ENCODE measurements around the gene FNDC3A. TPM values are rescaled to one million over a fixed set of nuclear protein-coding genes. Genes with fewer than 3 reads are reported as not detected.
A peak's percentile ranks its signal among the peaks of the same experiment; 100 is the strongest.

FNDC3A gene
- total and polyA plus RNA-seq, 4 donors, result 48.4 to 115 (median 71.9) TPM

- Histone ChIP-seq H3K27me3 (ENCODE audit: control insufficient read depth, insufficient read depth, low read length) (no peaks in the 10 kb centered on the region), H3K4me3 (ENCODE audit: low read depth, low read length) (peak overlapping the region; percentile 87), H3K27ac (ENCODE audit: low read depth, low read length) (peak overlapping the region; percentile 99), H3K9me3 (ENCODE audit: control insufficient read depth, insufficient read depth, low read length) (no peaks in the 10 kb centered on the region), H3K4me1 (ENCODE audit: control insufficient read depth, insufficient read depth, low read length) (peaks cover 5% of the 10 kb centered on the region), H3K36me3 (ENCODE audit: control insufficient read depth, insufficient read depth, low read length) (no peaks in the 10 kb centered on the region)
- peak in 4 of 6 donors; percentile 11 to 86 (median 58) for DNase-seq (ENCODE audit: low read depth in 4 of 6, low spot score in 6 of 6)
- under 1% methylated on average over 41 of the region's 50 CpGs for WGBS (ENCODE audit: insufficient coverage)
These were observed 434 bp upstream of the FNDC3A start for GRCh38 chr13:48975101-48975855.

GRCh38 chr13:48976576-48977285 lies 1.0 kb downstream of the FNDC3A start:
- H3K27ac ChIP-seq (ENCODE audit: low read depth, low read length), result peak overlapping the region; percentile 99
- under 1% methylated on average over 33 of the region's 40 CpGs for WGBS (ENCODE audit: insufficient coverage)
- H3K36me3 ChIP-seq (ENCODE audit: control insufficient read depth, insufficient read depth, low read length), result no peaks in the 10 kb centered on the region
- H3K4me3 ChIP-seq (ENCODE audit: low read depth, low read length), result peak overlapping the region; percentile 87
- no peaks in the 10 kb centered on the region for H3K9me3 ChIP-seq (ENCODE audit: control insufficient read depth, insufficient read depth, low read length)
- peaks cover 5% of the 10 kb centered on the region for H3K4me1 ChIP-seq (ENCODE audit: control insufficient read depth, insufficient read depth, low read length)
- DNase-seq (ENCODE audit: low read depth in 4 of 6, low spot score in 6 of 6), result peak in 4 of 6 donors; percentile 42 to 86 (median 64)
- H3K27me3 ChIP-seq (ENCODE audit: control insufficient read depth, insufficient read depth, low read length), result no peaks in the 10 kb centered on the region

- Histone ChIP-seq H3K27me3 (ENCODE audit: control insufficient read depth, insufficient read depth, low read length) (no peaks in the 10 kb centered on the region), H3K4me3 (ENCODE audit: low read depth, low read length) (peak overlapping the region; percentile 87), H3K27ac (ENCODE audit: low read depth, low read length) (peak overlapping the region; percentile 99), H3K36me3 (ENCODE audit: control insufficient read depth, insufficient read depth, low read length) (no peaks in the 10 kb centered on the region), H3K4me1 (ENCODE audit: control insufficient read depth, insufficient read depth, low read length) (peaks cover 5% of the 10 kb centered on the region), H3K9me3 (ENCODE audit: control insufficient read depth, insufficient read depth, low read length) (no peaks in the 10 kb centered on the region)
- peak in 2 of 6 donors; percentile 50 to 52 for DNase-seq (ENCODE audit: low read depth in 4 of 6, low spot score in 6 of 6)
- no CpG with 5 or more reads among the region's 3 CpGs for WGBS (ENCODE audit: insufficient coverage)
These were observed 1.5 kb downstream of the FNDC3A start for GRCh38 chr13:48977286-48977625.

- Histone ChIP-seq H3K27ac (ENCODE audit: low read depth, low read length) (no peak overlapping the region), H3K9me3 (ENCODE audit: control insufficient read depth, insufficient read depth, low read length) (no peaks in the 10 kb centered on the region), H3K27me3 (ENCODE audit: control insufficient read depth, insufficient read depth, low read length) (no peaks in the 10 kb centered on the region), H3K4me1 (ENCODE audit: control insufficient read depth, insufficient read depth, low read length) (peaks cover 5% of the 10 kb centered on the region), H3K4me3 (ENCODE audit: low read depth, low read length) (peak overlapping the region; percentile 87), H3K36me3 (ENCODE audit: control insufficient read depth, insufficient read depth, low read length) (no peaks in the 10 kb centered on the region)
- no peak for DNase-seq (ENCODE audit: low read depth in 4 of 6, low spot score in 6 of 6)
- WGBS (ENCODE audit: insufficient coverage), result no CpG with 5 or more reads among the region's 3 CpGs
These were observed 2.3 kb downstream of the FNDC3A start for GRCh38 chr13:48977973-48978372.

GRCh38 chr13:48978942-48979601 lies 3.4 kb downstream of the FNDC3A start:
- 77% methylated on average over 2 of the region's 2 CpGs for WGBS (ENCODE audit: insufficient coverage)
- no peak overlapping the region for H3K4me3 ChIP-seq (ENCODE audit: low read depth, low read length)
- DNase-seq (ENCODE audit: low read depth in 4 of 6, low spot score in 6 of 6), result no peak
- no peak overlapping the region for H3K27ac ChIP-seq (ENCODE audit: low read depth, low read length)
- H3K27me3 ChIP-seq (ENCODE audit: control insufficient read depth, insufficient read depth, low read length), result no peaks in the 10 kb centered on the region
- H3K4me1 ChIP-seq (ENCODE audit: control insufficient read depth, insufficient read depth, low read length), result peaks cover 5% of the 10 kb centered on the region
- H3K36me3 ChIP-seq (ENCODE audit: control insufficient read depth, insufficient read depth, low read length), result no peaks in the 10 kb centered on the region
- H3K9me3 ChIP-seq (ENCODE audit: control insufficient read depth, insufficient read depth, low read length), result no peaks in the 10 kb centered on the region

- H3K9me3 ChIP-seq (ENCODE audit: control insufficient read depth, insufficient read depth, low read length), result no peaks in the 10 kb centered on the region
- H3K4me1 ChIP-seq (ENCODE audit: control insufficient read depth, insufficient read depth, low read length), result peaks cover 5% of the 10 kb centered on the region
- H3K27me3 ChIP-seq (ENCODE audit: control insufficient read depth, insufficient read depth, low read length), result no peaks in the 10 kb centered on the region
- WGBS (ENCODE audit: insufficient coverage), result 70% methylated on average over 1 of the region's 2 CpGs
- no peak for DNase-seq (ENCODE audit: low read depth in 4 of 6, low spot score in 6 of 6)
- H3K36me3 ChIP-seq (ENCODE audit: control insufficient read depth, insufficient read depth, low read length), result no peaks in the 10 kb centered on the region
- no peak overlapping the region for H3K4me3 ChIP-seq (ENCODE audit: low read depth, low read length)
- H3K27ac ChIP-seq (ENCODE audit: low read depth, low read length), result no peak overlapping the region
These were observed 4.2 kb downstream of the FNDC3A start for GRCh38 chr13:48979892-48980291.

- Histone ChIP-seq H3K27ac (ENCODE audit: low read depth, low read length) (no peak overlapping the region), H3K4me1 (ENCODE audit: control insufficient read depth, insufficient read depth, low read length) (no peaks in the 10 kb centered on the region), H3K4me3 (ENCODE audit: low read depth, low read length) (no peak overlapping the region), H3K36me3 (ENCODE audit: control insufficient read depth, insufficient read depth, low read length) (no peaks in the 10 kb centered on the region), H3K27me3 (ENCODE audit: control insufficient read depth, insufficient read depth, low read length) (no peaks in the 10 kb centered on the region), H3K9me3 (ENCODE audit: control insufficient read depth, insufficient read depth, low read length) (no peaks in the 10 kb centered on the region)
- no CpG with 5 or more reads among the region's 1 CpG for WGBS (ENCODE audit: insufficient coverage)
- DNase-seq (ENCODE audit: low read depth in 4 of 6, low spot score in 6 of 6), result no peak
These were observed 7.6 kb downstream of the FNDC3A start for GRCh38 chr13:48983331-48983730.

- Histone ChIP-seq H3K27me3 (ENCODE audit: control insufficient read depth, insufficient read depth, low read length) (no peaks in the 10 kb centered on the region), H3K4me1 (ENCODE audit: control insufficient read depth, insufficient read depth, low read length) (no peaks in the 10 kb centered on the region), H3K36me3 (ENCODE audit: control insufficient read depth, insufficient read depth, low read length) (no peaks in the 10 kb centered on the region), H3K27ac (ENCODE audit: low read depth, low read length) (no peak overlapping the region), H3K9me3 (ENCODE audit: control insufficient read depth, insufficient read depth, low read length) (peaks cover 1% of the 10 kb centered on the region), H3K4me3 (ENCODE audit: low read depth, low read length) (no peak overlapping the region)
- DNase-seq (ENCODE audit: low read depth in 4 of 6, low spot score in 6 of 6), result peak in 1 of 6 donors; percentile 13
- no CpG with 5 or more reads among the region's 2 CpGs for WGBS (ENCODE audit: insufficient coverage)
These were observed 10.0 kb downstream of the FNDC3A start for GRCh38 chr13:48985756-48986155.

- H3K4me3 ChIP-seq (ENCODE audit: low read depth, low read length), result no peak overlapping the region
- no CpG with 5 or more reads among the region's 1 CpG for WGBS (ENCODE audit: insufficient coverage)
- no peaks in the 10 kb centered on the region for H3K27me3 ChIP-seq (ENCODE audit: control insufficient read depth, insufficient read depth, low read length)
- no peaks in the 10 kb centered on the region for H3K36me3 ChIP-seq (ENCODE audit: control insufficient read depth, insufficient read depth, low read length)
- H3K4me1 ChIP-seq (ENCODE audit: control insufficient read depth, insufficient read depth, low read length), result no peaks in the 10 kb centered on the region
- peaks cover 3% of the 10 kb centered on the region for H3K9me3 ChIP-seq (ENCODE audit: control insufficient read depth, insufficient read depth, low read length)
- no peak for DNase-seq (ENCODE audit: low read depth in 4 of 6, low spot score in 6 of 6)
- H3K27ac ChIP-seq (ENCODE audit: low read depth, low read length), result no peak overlapping the region
These were observed 15.2 kb downstream of the FNDC3A start for GRCh38 chr13:48990900-48991299.

All from spinal cord (tissue), 10 donors.